H1 (cell line): Measurements from ENCODE around the gene GPRIN3. TPM values are rescaled to one million over a fixed set of nuclear protein-coding genes. Genes with fewer than 3 reads are reported as not detected.

ENCODE experiments used
- E2F6 ChIP-seq: IDR thresholded peaks from 2 replicates; pipeline ENCODE4 v1.6.1; 2012; ENCODE audit warnings: inconsistent platforms
- EGR1 ChIP-seq: IDR thresholded peaks from 2 replicates; pipeline ENCODE4 v1.6.1; 2011; ENCODE audit warnings: low read depth, low read length, borderline replicate concordance
- EZH2 ChIP-seq: fragments of 200-600 bp; sonication (generic); IDR thresholded peaks from 2 replicates; pipeline ENCODE4 v1.7.1; 2012; ENCODE audit warnings: low read depth, mild to moderate bottlenecking, moderate library complexity, low read length, inconsistent platforms; ENCODE audit not compliant: severe bottlenecking
- MAFK ChIP-seq: IDR thresholded peaks from 2 replicates; pipeline ENCODE4 v1.6.1; 2012; ENCODE audit warnings: low read depth, mild to moderate bottlenecking, improper control_type of control experiment, low read length
- NANOG ChIP-seq: IDR thresholded peaks from 2 replicates; pipeline ENCODE4 v1.6.1; 2011; ENCODE audit warnings: low read length, low read depth, mild to moderate bottlenecking, inconsistent platforms; ENCODE audit not compliant: insufficient read depth, poor library complexity, severe bottlenecking
- POU5F1 ChIP-seq: IDR thresholded peaks from 2 replicates; pipeline ENCODE4 v1.6.1; 2011; ENCODE audit warnings: low read depth, mild to moderate bottlenecking, low read length, moderate library complexity
- SIN3A ChIP-seq, 2 experiments: IDR thresholded peaks in 1 of 2; conservative IDR thresholded peaks in 1 of 2; 2 replicates each; pipeline ENCODE4 v1.6.1; 2011 to 2012; ENCODE audit warnings: low read length in 2 of 2, improper control_type of control experiment in 1 of 2, low read depth in 1 of 2, mild to moderate bottlenecking in 1 of 2
- SP1 ChIP-seq: IDR thresholded peaks from 2 replicates; pipeline ENCODE4 v1.6.1; 2011; ENCODE audit warnings: low read depth, low read length
- TEAD4 ChIP-seq: IDR thresholded peaks from 2 replicates; pipeline ENCODE4 v1.6.1; 2012; ENCODE audit warnings: low read depth, low read length, inconsistent platforms, mixed read lengths
- YY1 ChIP-seq: IDR thresholded peaks from 2 replicates; pipeline ENCODE4 v1.6.1; 2011; ENCODE audit warnings: low read depth, mild to moderate bottlenecking, low read length
- polyA plus RNA-seq, 7 experiments: library from polyadenylated mRNA; depleted of rRNA in 3 of 7; stranded (reverse) in 5 of 7; unstranded in 2 of 7; fragments of >200 nt in 5 of 7; fragments of 200-250 nt in 2 of 7; gene quantifications; 1 replicate in 5 of 7; 2 replicates in 1 of 7; 4 replicates in 1 of 7; pipeline versions ENCODE4 v1.2.1 to v1.2.3, GENCODE V29; 2011 to 2013; ENCODE audit warnings: missing spikeins in 2 of 7, mixed read lengths in 2 of 7
- total RNA-seq: library from RNA; stranded (reverse); fragmentation: NEBNext Ultra II Directional; extraction: Animal tissue kit (Norgen Biotek cat#: 25700); gene quantifications from 2 replicates; pipeline ENCODE4 v1.2.1, GENCODE V29; 2021

The GPRIN3 gene
- total and polyA plus RNA-seq, 2 of the 8 experiments (the other 6 are each of a cell fraction or from before 2014, with no cell fraction given), result 0.17 to 1.4 TPM

GRCh38 chr4:89249716-89250361 lies 57.8 kb downstream of the GPRIN3 start (continued):
- TF ChIP-seq E2F6, result no peak
- TF ChIP-seq POU5F1, result no peak
- no peak for TF ChIP-seq TEAD4
- TF ChIP-seq EZH2, result no peak
- no peak for TF ChIP-seq MAFK
- TF ChIP-seq YY1, result no peak
- no peak for TF ChIP-seq SP1
- no peak for TF ChIP-seq EGR1
- no peak for TF ChIP-seq NANOG
- TF ChIP-seq SIN3A (conservative IDR thresholded peaks at IDR 0.05 in 1 of 2, IDR thresholded peaks at IDR 0.05 in 1 of 2; ENCODE audit: low read depth in 1 of 2, low read length in 2 of 2), result no peak
